SK-N-SH (cell line): ENCODE measurements around the gene RDH12. TPM values are rescaled to one million over a fixed set of nuclear protein-coding genes. Genes with fewer than 3 reads are reported as not detected.

Source experiments
- CTCF ChIA-PET: fragments of 300-600, 350-600 bp; formaldehyde crosslinking; extraction: SDS; loops from one replicate; lab custom pipeline; 2021; lab: Yijun Ruan, JAX
- POLR2A ChIA-PET: fragments of 350-600 bp; sonication (Branson Sonifier 250); formaldehyde crosslinking; extraction: SDS; loops from one replicate; lab custom pipeline; 2020; ENCODE audit warnings: antibody characterized with exemption, inconsistent platforms; lab: Yijun Ruan, JAX
- DNase-seq: peaks from one replicate; pipeline ENCODE4 v3.0.0; 2012
- H2AFZ ChIP-seq: fragments of 200-600 bp; sonication (generic); 2 replicates; pipeline ENCODE4 v1.8.1; 2016; ENCODE audit warnings: antibody characterized with exemption, mild to moderate bottlenecking, low read depth
- H3F3A ChIP-seq: fragments of 200-600 bp; sonication (generic); replicated peaks from 2 replicates; pipeline ENCODE3; 2016; ENCODE audit warnings: antibody characterized with exemption, mild to moderate bottlenecking; ENCODE audit not compliant: insufficient read depth
- H3K27ac ChIP-seq, 2 experiments: fragments of 200-500 bp in 1 of 2; fragments of 200-600 bp in 1 of 2; sonication (Bioruptor generic) in 1 of 2; sonication (generic), shearing (Covaris generic) in 1 of 2; 2 replicates each; pipeline versions ENCODE4 v1.5.1 to v1.6.1; 2014 to 2016; ENCODE audit warnings: low read depth in 2 of 2, inconsistent platforms in 1 of 2, low read length in 1 of 2, mild to moderate bottlenecking in 1 of 2, mixed read lengths in 1 of 2
- H3K27me3 ChIP-seq: fragments of 200-600 bp; sonication (generic), shearing (Covaris generic); 2 replicates; pipeline ENCODE4 v1.6.1; 2016; ENCODE audit warnings: mixed run types; ENCODE audit not compliant: insufficient read depth
- H3K36me3 ChIP-seq, 2 experiments: fragments of 200-500 bp in 1 of 2; fragments of 200-600 bp in 1 of 2; sonication (Bioruptor generic) in 1 of 2; sonication (generic) in 1 of 2; replicated peaks in 1 of 2; 2 replicates each; pipeline versions ENCODE3 to v1.5.1; 2014 to 2016; ENCODE audit warnings: low read length in 1 of 2, mild to moderate bottlenecking in 1 of 2; ENCODE audit not compliant: insufficient read depth in 2 of 2, control insufficient read depth in 1 of 2
- H3K4me1 ChIP-seq, 2 experiments: fragments of 200-500 bp in 1 of 2; fragments of 200-600 bp in 1 of 2; sonication (Bioruptor generic) in 1 of 2; sonication (generic), shearing (Covaris generic) in 1 of 2; 2 replicates each; pipeline versions ENCODE4 v1.5.1 to v1.6.1; 2014 to 2016; ENCODE audit warnings: low read depth in 1 of 2, low read length in 1 of 2, mixed run types in 1 of 2; ENCODE audit not compliant: insufficient read depth in 2 of 2, control insufficient read depth in 1 of 2
- H3K4me2 ChIP-seq: fragments of 200-600 bp; sonication (generic), shearing (Covaris generic); 2 replicates; pipeline ENCODE4 v1.6.1; 2017; ENCODE audit warnings: mixed run types
- H3K4me3 ChIP-seq, 2 experiments: fragments of 200-500 bp in 1 of 2; fragments of 200-600 bp in 1 of 2; sonication (Bioruptor generic) in 1 of 2; sonication (generic), shearing (Covaris generic) in 1 of 2; 2 replicates each; pipeline versions ENCODE4 v1.5.1 to v1.8.1; 2014 to 2016; ENCODE audit warnings: low read depth in 2 of 2, inconsistent platforms in 1 of 2, low read length in 1 of 2, mild to moderate bottlenecking in 1 of 2, mixed read lengths in 1 of 2, moderate library complexity in 1 of 2
- H3K79me2 ChIP-seq: fragments of 200-600 bp; sonication (generic); 2 replicates; pipeline ENCODE4 v1.8.1; 2017; ENCODE audit warnings: mild to moderate bottlenecking; ENCODE audit not compliant: insufficient read depth
- H3K9ac ChIP-seq: fragments of 200-600 bp; sonication (generic); 2 replicates; pipeline ENCODE4 v1.6.1; 2017; ENCODE audit warnings: mixed run types
- H3K9me2 ChIP-seq: fragments of 200-600 bp; sonication (generic); 2 replicates; pipeline ENCODE4 v1.6.1; 2017; ENCODE audit warnings: mixed run types
- H3K9me3 ChIP-seq: fragments of 200-600 bp; sonication (generic); 2 replicates; pipeline ENCODE4 v1.6.1; 2017; ENCODE audit warnings: mixed run types, mild to moderate bottlenecking, moderate library complexity
- H4K20me1 ChIP-seq: fragments of 200-600 bp; sonication (generic); 2 replicates; pipeline ENCODE4 v1.6.1; 2017; ENCODE audit warnings: mild to moderate bottlenecking, mixed run types; ENCODE audit not compliant: insufficient read depth
- CTCF ChIP-seq: fragments of 200-600 bp; sonication (generic); IDR thresholded peaks from 2 replicates; pipeline ENCODE4 v1.6.1; 2017; ENCODE audit warnings: antibody characterized with exemption, mild to moderate bottlenecking, moderate library complexity
- FOSL2 ChIP-seq: IDR thresholded peaks from 2 replicates; pipeline ENCODE4 v1.4.0; 2012; ENCODE audit warnings: low read depth, mild to moderate bottlenecking, moderate library complexity, borderline replicate concordance
- FOXM1 ChIP-seq: IDR thresholded peaks from 2 replicates; pipeline ENCODE4 v1.4.0; 2012; ENCODE audit warnings: low read depth, mild to moderate bottlenecking
- JUND ChIP-seq: IDR thresholded peaks from 2 replicates; pipeline ENCODE4 v1.4.0; 2012
- NFIC ChIP-seq: IDR thresholded peaks from 2 replicates; pipeline ENCODE4 v1.4.0; 2012; ENCODE audit warnings: borderline replicate concordance
- REST ChIP-seq: IDR thresholded peaks from 2 replicates; pipeline ENCODE4 v1.6.1; 2012; ENCODE audit warnings: mild to moderate bottlenecking, low read depth, low read length, moderate library complexity
- RFX5 ChIP-seq: IDR thresholded peaks from 2 replicates; pipeline ENCODE4 v1.6.1; 2012; ENCODE audit warnings: mild to moderate bottlenecking, improper control_type of control experiment, low read length
- SMC3 ChIP-seq: IDR thresholded peaks from 2 replicates; pipeline ENCODE4 v1.6.1; 2012; ENCODE audit warnings: low read depth, low read length, improper control_type of control experiment
- TCF12 ChIP-seq: IDR thresholded peaks from 2 replicates; pipeline ENCODE4 v1.4.0; 2012
- TEAD4 ChIP-seq: IDR thresholded peaks from 2 replicates; pipeline ENCODE4 v1.4.0; 2012; ENCODE audit warnings: mild to moderate bottlenecking, borderline replicate concordance; ENCODE audit not compliant: insufficient read depth
- USF2 ChIP-seq: fragments of 150-350 bp; IDR thresholded peaks from 2 replicates; pipeline ENCODE4 v1.6.1; 2017; ENCODE audit warnings: antibody characterized with exemption, low read length, low read depth, borderline replicate concordance
- ZBTB33 ChIP-seq: IDR thresholded peaks from 2 replicates; pipeline ENCODE4 v1.4.0; 2012; ENCODE audit warnings: low read depth, borderline replicate concordance
- WGBS: methylation state at CpG from one replicate; pipeline ENCODE4 v1.1.6; 2017; ENCODE audit warnings: low lambda C conversion rate; 5-methylcytosine and 5-hydroxymethylcytosine counted together
- polyA plus RNA-seq, 3 experiments: library from polyadenylated mRNA; depleted of rRNA; stranded (reverse); fragments of >200 nt; gene quantifications; 2 replicates each; pipeline ENCODE4 v1.2.3, GENCODE V29; 2012

Gene RDH12
- polyA plus RNA-seq, 1 of the 3 experiments (the other 2 are of a cell fraction) = not detected

- Histone ChIP-seq H3K4me2 (no peak overlapping the region), H4K20me1 (no peaks in the 10 kb centered on the region), H3K4me1 (no peaks in the 10 kb centered on the region), H2AFZ (no peak overlapping the region), H3K36me3 (peaks cover 61 to 80% of the 10 kb centered on the region in 2 experiments), H3K9ac (no peak overlapping the region), H3K79me2 (no peaks in the 10 kb centered on the region), H3K9me2 (no peaks in the 10 kb centered on the region), H3K9me3 (no peaks in the 10 kb centered on the region)
- POLR2A ChIA-PET = no interaction called here
- DNase-seq = no peak
- 56% methylated on average over 4 of the region's 4 CpGs for WGBS
- TF ChIP-seq FOXM1 (no peak), RFX5 (no peak), TCF12 (no peak), REST (no peak), TEAD4 (no peak), SMC3 (no peak), JUND (no peak), NFIC (no peak), USF2 (no peak), FOSL2 (no peak), CTCF (no peak), ZBTB33 (no peak)
- TF ChIP-seq, all 33 proteins: peak for 0
- no peaks in the 10 kb centered on the region for H3K27me3 ChIP-seq
- CTCF ChIA-PET = interaction anchor here (1.5 kb wide), 1 partner anchor 11 kb away, joined by 3 read pairs; no protein-coding TSS in a partner anchor
- no peaks in the 10 kb centered on the region for H3F3A ChIP-seq
- H3K27ac ChIP-seq = no peak overlapping the region
- no peak overlapping the region for H3K4me3 ChIP-seq
Measured at GRCh38 chr14:67776653-67777322, 75.1 kb downstream of the RDH12 start.
